Measurements from ENCODE around the gene RPL10. TPM values are rescaled to one million over a fixed set of nuclear protein-coding genes. Genes with fewer than 3 reads are reported as not detected.

RPL10 gene
- total and polyA plus RNA-seq, 4 donors: 2,479 to 4,258 (median 3,622) TPM

DNA sequence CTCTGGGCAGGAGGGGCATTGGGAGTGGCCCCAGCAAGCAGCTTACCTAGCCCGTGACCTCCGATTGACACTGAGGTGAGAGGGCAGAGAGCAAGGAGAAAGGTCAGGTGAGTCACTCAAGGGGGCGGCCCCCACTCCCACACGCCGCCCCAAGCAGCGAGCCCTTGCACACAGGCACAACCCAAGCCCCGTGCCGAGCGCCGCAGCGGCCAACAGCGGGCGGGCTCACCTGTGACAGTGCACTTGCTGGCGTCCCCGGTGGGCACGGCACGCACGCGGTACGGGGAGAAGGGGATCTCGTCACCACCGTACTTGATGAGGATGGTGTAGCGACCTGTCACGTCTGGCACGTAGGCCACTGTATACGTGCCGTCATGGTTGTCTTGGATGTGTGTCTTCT, 41.0 kb upstream of the RPL10 start:
- ATAC-seq (ENCODE audit: insufficient read depth, low FRiP score): no peak
- WGBS, 2 donors: 92 to 93% methylated on average over 27 of the region's 27 CpGs
- peaks cover 34 to 80% (median 45%) of the 10 kb centered on the region in 4 donors for H3K36me3 ChIP-seq (ENCODE audit: control insufficient read depth in 4 of 4, insufficient read depth in 4 of 4, low read length in 4 of 4)
- no peaks in the 10 kb centered on the region for H3K27me3 ChIP-seq (ENCODE audit: control insufficient read depth in 3 of 3, insufficient read depth in 3 of 3, low read length in 2 of 3)
- H3K9me3 ChIP-seq (ENCODE audit: control insufficient read depth in 4 of 4, insufficient read depth in 3 of 4, low read length in 3 of 4): peaks cover 0 to 2% (median 0%) of the 10 kb centered on the region in 4 donors
- H3K27ac ChIP-seq (ENCODE audit: low read depth in 1 of 2, low read length in 1 of 2): no peak overlapping the region
- TF ChIP-seq, protein P1, sequence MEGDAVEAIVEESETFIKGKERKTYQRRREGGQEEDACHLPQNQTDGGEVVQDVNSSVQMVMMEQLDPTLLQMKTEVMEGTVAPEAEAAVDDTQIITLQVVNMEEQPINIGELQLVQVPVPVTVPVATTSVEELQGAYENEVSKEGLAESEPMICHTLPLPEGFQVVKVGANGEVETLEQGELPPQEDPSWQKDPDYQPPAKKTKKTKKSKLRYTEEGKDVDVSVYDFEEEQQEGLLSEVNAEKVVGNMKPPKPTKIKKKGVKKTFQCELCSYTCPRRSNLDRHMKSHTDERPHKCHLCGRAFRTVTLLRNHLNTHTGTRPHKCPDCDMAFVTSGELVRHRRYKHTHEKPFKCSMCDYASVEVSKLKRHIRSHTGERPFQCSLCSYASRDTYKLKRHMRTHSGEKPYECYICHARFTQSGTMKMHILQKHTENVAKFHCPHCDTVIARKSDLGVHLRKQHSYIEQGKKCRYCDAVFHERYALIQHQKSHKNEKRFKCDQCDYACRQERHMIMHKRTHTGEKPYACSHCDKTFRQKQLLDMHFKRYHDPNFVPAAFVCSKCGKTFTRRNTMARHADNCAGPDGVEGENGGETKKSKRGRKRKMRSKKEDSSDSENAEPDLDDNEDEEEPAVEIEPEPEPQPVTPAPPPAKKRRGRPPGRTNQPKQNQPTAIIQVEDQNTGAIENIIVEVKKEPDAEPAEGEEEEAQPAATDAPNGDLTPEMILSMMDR (IDR thresholded peaks at IDR 0.05; ENCODE audit: control extremely low read depth, extremely low read depth): no peak
- no peaks in the 10 kb centered on the region for H3K4me1 ChIP-seq (ENCODE audit: control insufficient read depth in 5 of 5, insufficient read depth in 5 of 5, low read length in 5 of 5)
- H3K9ac ChIP-seq (ENCODE audit: insufficient read depth in 1 of 2, low read length in 2 of 2): no peak overlapping the region
- no peak for DNase-seq
- H3K4me3 ChIP-seq: no peak overlapping the region

DNA sequence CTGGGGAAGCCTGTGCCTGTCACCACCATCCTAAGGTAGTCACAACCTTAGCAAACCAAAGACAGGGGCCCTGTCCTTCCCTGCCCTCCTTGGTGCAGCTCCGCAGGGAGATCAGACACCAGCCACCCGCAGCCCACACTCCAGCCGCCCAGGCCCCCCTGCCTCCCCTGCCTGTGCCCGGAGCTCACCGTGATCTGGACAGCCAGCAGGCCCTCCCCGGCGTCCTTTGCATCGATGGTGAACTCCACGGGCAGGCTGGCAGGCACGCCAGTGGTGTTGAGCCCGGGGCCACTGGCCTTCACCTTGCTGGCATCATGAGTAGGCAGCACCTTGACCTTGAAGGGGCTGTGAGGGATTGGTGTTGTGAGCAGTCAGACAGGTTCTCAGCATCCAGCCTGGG, 40.2 kb upstream of the RPL10 start:
- no peaks in the 10 kb centered on the region for H3K27me3 ChIP-seq (ENCODE audit: control insufficient read depth in 3 of 3, insufficient read depth in 3 of 3, low read length in 2 of 3)
- DNase-seq (no peak), ATAC-seq (ENCODE audit: insufficient read depth, low FRiP score) (no peak)
- 93 to 100% methylated on average over 5 to 11 of the region's 11 CpGs for WGBS, 2 donors
- H3K27ac ChIP-seq (ENCODE audit: low read depth in 1 of 2, low read length in 1 of 2): no peak overlapping the region
- H3K9ac ChIP-seq (ENCODE audit: insufficient read depth in 1 of 2, low read length in 2 of 2): no peak overlapping the region
- peaks cover 37 to 83% (median 44%) of the 10 kb centered on the region in 4 donors for H3K36me3 ChIP-seq (ENCODE audit: control insufficient read depth in 4 of 4, insufficient read depth in 4 of 4, low read length in 4 of 4)
- H3K9me3 ChIP-seq (ENCODE audit: control insufficient read depth in 4 of 4, insufficient read depth in 3 of 4, low read length in 3 of 4): peaks cover 0 to 2% (median 0%) of the 10 kb centered on the region in 4 donors
- no peak overlapping the region for H3K4me3 ChIP-seq
- TF ChIP-seq, protein P1 (IDR thresholded peaks at IDR 0.05; ENCODE audit: control extremely low read depth, extremely low read depth): no peak
- no peaks in the 10 kb centered on the region for H3K4me1 ChIP-seq (ENCODE audit: control insufficient read depth in 5 of 5, insufficient read depth in 5 of 5, low read length in 5 of 5)

DNA sequence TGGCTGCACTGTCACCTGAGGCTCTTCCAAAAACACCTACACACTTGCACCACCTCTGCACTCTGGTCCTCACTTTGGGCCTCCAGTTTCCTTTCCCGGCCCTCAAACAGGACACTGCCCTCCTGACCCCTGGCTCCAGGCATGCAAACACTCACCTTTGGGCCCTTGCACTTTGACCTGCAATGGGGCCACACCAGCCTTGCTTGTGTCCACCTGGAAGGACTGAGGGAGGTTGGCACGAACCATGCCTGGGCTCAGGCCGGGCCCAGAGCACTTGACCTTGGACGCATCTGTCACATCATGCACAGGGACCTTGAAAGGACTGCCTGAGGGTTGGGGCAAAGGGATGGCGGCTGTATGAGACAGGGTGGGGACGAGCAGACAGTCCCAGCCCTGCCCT, 39.3 kb upstream of the RPL10 start:
- Histone ChIP-seq H3K4me3 (no peak overlapping the region), H3K9ac (ENCODE audit: insufficient read depth in 1 of 2, low read length in 2 of 2) (no peak overlapping the region), H3K9me3 (ENCODE audit: control insufficient read depth in 4 of 4, insufficient read depth in 3 of 4, low read length in 3 of 4) (peaks cover 0 to 2% (median 0%) of the 10 kb centered on the region in 4 donors), H3K27ac (ENCODE audit: low read depth in 1 of 2, low read length in 1 of 2) (no peak overlapping the region), H3K4me1 (ENCODE audit: control insufficient read depth in 5 of 5, insufficient read depth in 5 of 5, low read length in 5 of 5) (no peaks in the 10 kb centered on the region), H3K27me3 (ENCODE audit: control insufficient read depth in 3 of 3, insufficient read depth in 3 of 3, low read length in 2 of 3) (no peaks in the 10 kb centered on the region), H3K36me3 (ENCODE audit: control insufficient read depth in 4 of 4, insufficient read depth in 4 of 4, low read length in 4 of 4) (peaks cover 34 to 77% (median 41%) of the 10 kb centered on the region in 4 donors)
- ATAC-seq (ENCODE audit: insufficient read depth, low FRiP score) (no peak), DNase-seq (no peak)
- WGBS, 2 donors: 91 to 97% methylated on average over 4 to 6 of the region's 6 CpGs
- TF ChIP-seq, protein P1 (IDR thresholded peaks at IDR 0.05; ENCODE audit: control extremely low read depth, extremely low read depth): no peak

Data from lung (tissue), 12 donors.